ENCODE results near the gene ANKRD39. TPM values are rescaled to one million over a fixed set of nuclear protein-coding genes. Genes with fewer than 3 reads are reported as not detected.
A peak's percentile ranks its signal among the peaks of the same experiment; 100 is the strongest.
"Not testable (repeated sequence)": the region's sequence is repeated elsewhere in the genome, so short reads cannot be mapped to it uniquely, and the experiment has no call there.

Gene ANKRD39
- total RNA-seq, 2 donors from 2014 or later: 11.9 to 12.4 TPM

DNA sequence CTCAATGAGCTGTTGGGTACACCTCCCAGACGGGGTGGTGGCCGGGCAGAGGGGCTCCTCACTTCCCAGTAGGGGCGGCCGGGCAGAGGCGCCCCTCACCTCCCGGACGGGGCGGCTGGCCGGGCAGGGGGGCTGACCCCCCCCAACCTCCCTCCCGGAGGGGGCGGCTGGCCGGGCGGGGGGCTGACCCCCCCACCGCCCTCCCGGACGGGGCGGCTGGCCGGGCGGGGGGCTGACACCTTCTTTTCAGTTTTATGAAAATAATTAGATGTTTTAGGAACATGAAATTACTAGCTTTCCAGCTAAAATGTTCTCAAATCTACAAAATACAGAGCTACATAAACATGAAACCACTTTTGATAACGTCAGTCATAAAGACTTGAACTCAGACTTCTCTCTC lies 51.9 kb downstream of the ANKRD39 start:
- intact Hi-C loops (cut with DNase I): loop anchor here in 1 of 2 donors (10.0 kb wide), 1 partner anchor 51 kb away; no protein-coding TSS in a partner anchor
- ATAC-seq, DNase-seq: not testable (repeated sequence)

DNA sequence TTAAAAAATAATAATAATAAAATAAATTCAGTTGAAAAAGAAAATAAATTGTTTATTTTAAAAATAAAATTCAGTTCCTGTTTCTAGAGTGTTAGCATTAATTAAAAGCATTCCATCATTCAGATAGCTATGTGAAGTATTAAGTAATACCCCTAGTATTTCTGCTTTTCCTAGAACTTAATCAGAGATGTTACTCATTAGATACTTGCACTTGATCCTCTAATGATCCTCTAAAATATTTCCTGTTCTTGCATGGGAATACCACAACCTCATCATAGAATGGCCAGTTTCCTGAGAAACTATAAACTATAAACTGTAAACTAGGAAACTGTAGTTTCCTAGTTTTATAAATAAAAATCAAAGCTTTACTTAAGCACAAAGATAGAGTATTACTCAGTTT lies 52.8 kb downstream of the ANKRD39 start:
- intact Hi-C loops (cut with DNase I): loop anchor here in 1 of 2 donors (10.0 kb wide), 1 partner anchor 50 kb away; no protein-coding TSS in a partner anchor
- DNase-seq (no peak), ATAC-seq (no peak)

DNA sequence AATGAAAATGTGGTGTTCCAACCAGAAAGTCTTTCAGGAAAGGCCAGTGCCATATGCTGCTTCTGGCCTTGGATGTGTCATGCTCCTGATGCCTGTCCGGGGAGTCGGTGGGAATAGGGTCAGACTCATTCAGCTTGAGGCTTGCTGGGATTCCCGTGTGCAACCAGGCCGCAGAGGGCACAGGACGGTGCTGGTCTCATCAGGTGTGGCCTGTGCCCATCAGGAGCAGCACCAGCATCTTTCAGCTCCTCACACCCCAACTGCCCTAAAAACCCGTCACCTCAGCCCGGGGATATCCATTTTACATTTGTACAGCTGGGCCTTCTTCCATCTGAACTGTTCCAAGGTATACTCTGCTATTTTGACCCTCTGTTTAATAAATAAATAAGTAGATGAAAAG lies 55.1 kb downstream of the ANKRD39 start:
- ATAC-seq (no peak), DNase-seq (no peak)
- intact Hi-C loops (cut with DNase I): loop anchor here in 1 of 2 donors (10.0 kb wide), 1 partner anchor 48 kb away; no protein-coding TSS in a partner anchor

DNA sequence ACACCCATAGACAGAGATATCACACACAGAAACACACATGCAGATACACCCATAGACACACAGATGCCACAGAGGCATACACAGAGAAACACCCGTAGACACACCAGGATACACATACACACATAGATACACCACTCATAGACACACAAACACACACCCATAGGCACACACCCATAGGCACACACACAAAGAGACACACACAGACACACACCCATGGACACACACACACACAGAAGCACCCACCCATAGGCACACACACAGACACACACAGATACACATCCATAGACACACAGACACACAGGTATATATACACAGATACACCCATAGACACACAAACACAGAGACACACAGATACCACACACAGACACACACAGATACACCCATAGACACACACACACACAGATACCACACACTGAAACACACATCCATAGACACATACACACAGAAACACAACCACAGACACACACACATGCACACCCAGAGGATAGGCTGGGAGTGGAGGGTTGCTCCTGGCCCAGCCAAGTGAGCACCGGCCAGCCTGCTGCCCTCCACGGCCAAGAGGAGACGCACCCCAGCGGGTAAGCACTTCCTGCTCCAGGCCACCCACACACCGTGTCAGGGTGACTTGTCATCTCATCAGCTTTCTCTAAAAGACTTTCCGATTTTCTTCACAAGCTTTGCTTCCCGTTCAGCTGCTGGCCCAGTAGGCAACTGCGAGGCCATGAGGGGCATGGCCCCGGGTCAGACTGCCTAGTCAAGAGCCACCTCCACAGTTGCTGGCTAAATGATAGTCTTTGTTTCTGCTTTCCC lies 55.8 kb downstream of the ANKRD39 start:
- intact Hi-C loops (cut with DNase I): loop anchor here in 1 of 2 donors (10.0 kb wide), 1 partner anchor 47 kb away; no protein-coding TSS in a partner anchor
- ATAC-seq (no peak), DNase-seq (no peak)

DNA sequence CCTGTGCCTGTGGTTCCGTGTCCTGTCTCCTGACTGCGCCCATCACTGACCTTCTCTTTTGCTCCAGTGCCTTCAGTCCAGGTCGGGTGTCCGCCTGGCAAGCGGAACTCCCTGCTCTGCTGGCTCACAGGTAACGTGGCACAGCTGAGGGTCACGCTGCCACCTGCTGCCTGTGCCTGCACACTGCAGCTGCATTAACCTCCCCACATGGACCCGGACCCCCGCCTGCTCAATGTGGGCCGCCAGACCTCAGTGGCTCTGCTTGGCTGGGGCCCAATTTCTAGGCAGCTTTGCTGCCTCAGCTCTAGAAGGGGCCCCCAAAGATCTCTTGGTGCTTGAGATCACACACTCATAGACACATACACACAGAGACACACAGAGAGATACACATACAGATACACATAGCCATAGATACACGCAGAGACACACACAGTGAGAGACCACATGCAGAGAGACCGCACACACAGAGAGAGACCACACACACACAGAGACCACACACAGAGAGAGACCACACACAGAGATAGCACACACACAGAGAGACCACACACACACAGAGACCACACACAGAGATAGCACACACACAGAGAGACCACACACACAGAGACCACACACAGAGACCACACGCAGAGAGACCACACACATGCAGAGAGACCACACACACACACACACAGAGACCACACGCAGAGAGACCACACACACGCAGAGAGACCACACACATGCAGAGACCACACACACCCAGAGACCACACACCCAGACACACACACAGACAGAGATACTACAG lies 56.6 kb downstream of the ANKRD39 start:
- DNase-seq: peak; percentile 77
- ATAC-seq: peak; percentile 89 to 90
- intact Hi-C loops (cut with DNase I): loop anchor here in 1 of 2 donors (10.0 kb wide), 1 partner anchor 46 kb away; no protein-coding TSS in a partner anchor

DNA sequence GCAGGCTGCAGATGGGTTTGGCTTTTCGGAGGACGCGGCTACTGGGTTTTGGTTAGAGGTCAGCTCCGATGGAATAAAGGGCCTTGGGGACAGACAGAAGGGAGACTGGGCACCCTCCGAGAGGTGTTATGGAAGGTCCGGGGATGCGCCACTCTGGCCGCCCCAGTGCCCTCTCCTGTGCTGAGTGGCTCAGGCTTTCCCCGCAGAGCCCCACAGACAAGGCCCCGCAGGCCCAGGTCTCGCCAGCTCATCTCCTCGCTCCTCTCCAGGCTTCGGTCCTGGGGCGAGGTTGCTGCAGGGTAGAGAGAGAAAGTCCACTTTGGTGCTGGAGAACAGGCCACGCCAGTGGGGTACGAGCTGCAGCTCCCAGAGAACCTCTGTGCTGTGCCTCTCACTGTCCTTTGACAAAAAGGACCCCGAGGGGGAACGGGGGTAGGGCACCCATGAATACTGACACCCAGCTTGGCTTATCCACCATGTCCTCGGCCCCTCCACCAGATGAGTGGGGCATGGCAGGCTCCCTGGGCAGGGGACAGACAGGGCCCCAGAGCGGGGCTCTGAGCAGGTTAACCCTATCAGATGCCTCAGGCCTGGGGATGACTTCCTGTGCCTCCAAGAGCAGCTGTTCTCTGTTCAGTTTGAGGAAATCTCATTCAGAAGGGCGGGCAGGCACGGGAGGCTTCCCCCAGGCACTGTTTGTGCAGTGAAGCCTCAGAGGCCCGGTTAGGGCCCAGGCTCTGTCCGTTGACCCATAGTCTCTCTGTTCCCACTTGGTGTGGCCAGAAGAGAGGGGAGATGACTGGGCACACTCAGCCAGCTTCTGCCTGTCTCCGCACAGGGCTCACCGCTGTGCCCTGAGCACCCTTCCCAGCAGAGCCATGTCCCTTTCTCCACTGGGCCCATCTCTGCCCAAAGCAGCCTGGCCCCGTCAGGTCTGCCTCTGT lies 57.5 kb downstream of the ANKRD39 start:
- no peak for DNase-seq
- peak; percentile 5 to 7 for ATAC-seq
- intact Hi-C loops (cut with DNase I): loop anchor here in 1 of 2 donors (10.0 kb wide), 1 partner anchor 46 kb away; no protein-coding TSS in a partner anchor

DNA sequence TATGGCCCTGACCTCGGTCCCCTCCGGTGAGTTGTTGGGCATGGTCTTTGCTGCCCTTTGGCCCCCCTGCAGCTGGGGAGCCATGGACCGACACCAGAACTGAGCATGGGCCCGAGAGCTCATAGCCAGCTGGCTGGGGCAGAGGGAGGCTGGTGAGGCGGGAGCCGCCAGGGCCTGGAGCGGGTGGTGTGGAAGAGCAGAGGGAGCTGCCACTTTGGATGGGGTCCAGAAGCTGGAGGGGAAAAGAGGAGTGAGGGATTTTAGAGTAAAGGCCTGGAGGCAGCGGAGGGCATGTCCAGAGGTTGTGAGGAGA lies 58.2 kb downstream of the ANKRD39 start:
- intact Hi-C loops (cut with DNase I): no loop called here
- ATAC-seq (no peak), DNase-seq (no peak)

DNA sequence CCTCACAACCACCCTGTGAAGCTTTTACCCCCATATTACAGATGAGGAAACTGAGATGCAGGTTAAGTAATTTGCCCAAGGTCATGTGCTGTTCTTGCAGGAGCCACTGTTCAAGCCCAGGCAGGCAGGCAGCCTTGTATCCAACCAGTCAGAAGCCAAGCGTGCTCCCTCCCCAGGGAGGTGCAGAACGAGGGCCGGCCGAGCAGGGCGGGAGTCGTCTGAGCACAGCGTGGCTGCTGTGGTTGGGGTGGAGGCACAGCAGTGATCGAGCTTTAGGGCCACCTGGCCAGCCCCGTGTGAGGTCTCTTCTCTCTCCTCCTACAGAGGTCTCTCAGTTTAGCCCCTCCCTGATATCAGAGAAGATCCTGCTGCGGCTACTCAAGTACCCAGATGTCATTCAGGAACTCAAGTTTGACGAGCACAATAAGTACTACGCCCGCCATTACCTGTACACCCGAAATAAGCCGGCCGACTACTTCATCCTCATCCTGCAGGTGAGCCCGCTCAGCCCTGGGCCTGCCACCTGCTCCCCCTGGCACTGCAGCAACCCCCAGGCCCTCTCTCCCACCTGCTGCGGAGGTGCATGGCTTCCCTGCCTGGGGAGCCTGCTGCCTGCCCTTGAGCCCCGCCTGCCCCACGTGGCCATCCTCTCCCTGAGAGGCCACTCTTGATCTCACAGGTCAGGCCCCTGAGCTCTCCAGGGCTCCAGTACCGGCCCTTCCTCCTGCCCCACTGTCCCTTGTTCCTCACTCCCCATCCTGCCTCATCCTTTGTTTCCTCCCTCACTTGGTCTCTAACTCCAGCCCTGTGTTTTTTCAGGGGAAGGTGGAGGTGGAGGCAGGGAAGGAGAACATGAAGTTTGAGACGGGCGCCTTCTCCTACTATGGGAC lies 58.8 kb downstream of the ANKRD39 start:
- DNase-seq (no peak), ATAC-seq (no peak)
- intact Hi-C loops (cut with DNase I): no loop called here

Small RNAs within 50 kb of the gene (microRNA-seq; reads per million reads assigned to microRNA genes)
- gene MIR3127: 1.2 to 2.5 reads per million in 2 donors

Other genes with a start within 250 kb of the ANKRD39 start
- 10 to 100 TPM; 26.9 to 27.6 TPM for gene KANSL3, start 219.7 kb downstream of the ANKRD39 start, total RNA-seq
- under 1 TPM in 1 of 2 donors, not detected in 1; 0.06 TPM for gene FER1L5, start 215.3 kb downstream of the ANKRD39 start, total RNA-seq
- gene LMAN2L, start 118.0 kb downstream of the ANKRD39 start, total RNA-seq: 10 to 100 TPM; 11.7 to 22.1 TPM
- 10 to 100 TPM; 16.8 to 29.5 TPM for gene CNNM4, start 97.1 kb downstream of the ANKRD39 start, total RNA-seq
- 10 to 100 TPM in 1 of 2 donors, 1 to 10 TPM in 1; 9.6 to 10.3 TPM for gene CNNM3, start 41.7 kb downstream of the ANKRD39 start, total RNA-seq
- 10 to 100 TPM; 18.4 to 24.7 TPM for gene ANKRD23, start 14.0 kb downstream of the ANKRD39 start, total RNA-seq
- 10 to 100 TPM; 22.1 to 24.8 TPM for gene SEMA4C, start 12.1 kb upstream of the ANKRD39 start, total RNA-seq
- under 1 TPM in 1 of 2 donors, not detected in 1; 0.44 TPM for gene FAM178B, start 128.6 kb upstream of the ANKRD39 start, total RNA-seq
- 10 to 100 TPM; 23.9 to 25.5 TPM for gene FAHD2B, start 236.9 kb upstream of the ANKRD39 start, total RNA-seq